Measurements from ENCODE around the gene CLDN11. TPM values are rescaled to one million over a fixed set of nuclear protein-coding genes. Genes with fewer than 3 reads are reported as not detected.

Gene CLDN11
- total RNA-seq, 1 donor from 2014 or later, result 27.6 TPM

- no peak for DNase-seq (ENCODE audit: low read depth in 2 of 2)
Measured at GRCh38 chr3:170470063-170471016, 51.7 kb downstream of the CLDN11 start.

- no peak for DNase-seq (ENCODE audit: low read depth in 2 of 2)
Measured at GRCh38 chr3:170471149-170471548, 52.5 kb downstream of the CLDN11 start.

GRCh38 chr3:170473358-170473757 is 54.7 kb downstream of the CLDN11 start:
- DNase-seq (ENCODE audit: low read depth in 2 of 2), result peak in 1 of 2 donors; percentile 36

GRCh38 chr3:170475092-170475685 is 56.5 kb downstream of the CLDN11 start:
- DNase-seq (ENCODE audit: low read depth in 2 of 2), result no peak

- DNase-seq (ENCODE audit: low read depth in 2 of 2), result no peak
Measured at GRCh38 chr3:170476291-170476690, 57.6 kb downstream of the CLDN11 start.

GRCh38 chr3:170477395-170477794 is 58.7 kb downstream of the CLDN11 start:
- DNase-seq (ENCODE audit: low read depth in 2 of 2), result peak in 1 of 2 donors; percentile 12

GRCh38 chr3:170480111-170480510 is 61.4 kb downstream of the CLDN11 start:
- no peak for DNase-seq (ENCODE audit: low read depth in 2 of 2)

- DNase-seq (ENCODE audit: low read depth in 2 of 2), result no peak
Measured at GRCh38 chr3:170482199-170482598, 63.5 kb downstream of the CLDN11 start.

GRCh38 chr3:170483485-170484262 is 65.0 kb downstream of the CLDN11 start:
- DNase-seq (ENCODE audit: low read depth in 2 of 2), result no peak

Other genes starting within 250 kb of the CLDN11 start
- gene PHC3, start 237.1 kb upstream of the CLDN11 start, total RNA-seq, result 9.6 and 15.3 TPM in 2 replicates
- gene PRKCI, start 196.4 kb upstream of the CLDN11 start, total RNA-seq, result 18.7 and 23.1 TPM in 2 replicates
- 53.6 and 79.6 TPM in 2 replicates for gene SKIL, start 61.2 kb upstream of the CLDN11 start, total RNA-seq
- under 0.01 TPM in 2 replicates for gene SLC7A14, start 167.2 kb downstream of the CLDN11 start, total RNA-seq